Gastrocnemius medialis (tissue), 4 donors: ENCODE data around the gene MDK. TPM values are rescaled to one million over a fixed set of nuclear protein-coding genes. Genes with fewer than 3 reads are reported as not detected.
A peak's percentile ranks its signal among the peaks of the same experiment; 100 is the strongest.

ENCODE experiments used
- ATAC-seq, 2 donors: fragments of 150-250 bp; one replicate each; pipeline ENCODE4 v1.9.1; 2016
- DNase-seq, 2 donors: peaks; one replicate each; pipeline ENCODE4 v3.0.0-alpha.2; 2019
- H3K27ac ChIP-seq, 4 donors: fragments of 200-600 bp; sonication (generic); 1 replicate in 1 of 4; 2 replicates in 3 of 4; pipeline ENCODE4 v1.5.1; 2016 to 2018; ENCODE audit warnings: mild to moderate bottlenecking in 2 of 4, moderate library complexity in 1 of 4
- H3K27me3 ChIP-seq, 3 donors: fragments of 200-600 bp; sonication (generic) in 2 of 3; 1 replicate in 1 of 3; 2 replicates in 2 of 3; pipeline versions ENCODE4 v1.5.1 to v1.6.0; 2016 to 2019; ENCODE audit warnings: mild to moderate bottlenecking in 1 of 3, moderate library complexity in 1 of 3
- H3K36me3 ChIP-seq, 2 donors: fragments of 200-600 bp; sonication (generic) in 1 of 2; one replicate each; pipeline ENCODE4 v1.5.1; 2017 to 2018
- H3K4me1 ChIP-seq, 2 donors: fragments of 200-600 bp; sonication (generic) in 1 of 2; one replicate each; pipeline ENCODE4 v1.5.1; 2016 to 2017; ENCODE audit warnings: mild to moderate bottlenecking in 2 of 2
- H3K4me3 ChIP-seq, 4 donors: fragments of 200-600 bp; sonication (generic) in 3 of 4; 1 replicate in 1 of 4; 2 replicates in 3 of 4; pipeline ENCODE4 v1.5.1; 2016 to 2019; ENCODE audit warnings: mild to moderate bottlenecking in 2 of 4
- H3K9me3 ChIP-seq, 3 donors: fragments of 200-600 bp; sonication (generic) in 2 of 3; 1 replicate in 1 of 3; 2 replicates in 2 of 3; pipeline ENCODE4 v1.5.1; 2016 to 2019
- CTCF ChIP-seq, 5 experiments: fragments of 450-650 bp in 3 of 5; fragments of 200-600 bp in 2 of 5; sonication (generic) in 2 of 5; IDR thresholded peaks in 4 of 5; conservative IDR thresholded peaks in 1 of 5; 1 replicate in 4 of 5; 2 replicates in 1 of 5; pipeline ENCODE4 v1.5.1; 2016 to 2019; ENCODE audit warnings: antibody characterized with exemption in 5 of 5, mild to moderate bottlenecking in 3 of 5, moderate library complexity in 3 of 5
- POLR2A ChIP-seq, 2 donors: fragments of 450-650 bp; IDR thresholded peaks; one replicate each; pipeline ENCODE4 v1.6.1; 2017; ENCODE audit warnings: antibody characterized with exemption in 2 of 2, mild to moderate bottlenecking in 2 of 2, moderate library complexity in 2 of 2
- in situ Hi-C, 4 donors: fragments of 200-750 bp; cut with MboI; loops; one replicate each; pipeline versions ENCODE4 v1.15.0 to v1.8.0; 2017; ENCODE audit warnings: low sequenced_read_pairs in 4 of 4
- intact Hi-C: fragments of 100-400 bp; cut with DNase I; formaldehyde crosslinking; loops from one replicate; pipeline ENCODE4 v1.15.1; 2023; ENCODE audit warnings: low total_unique reads
- total RNA-seq, 4 donors: library from RNA; depleted of rRNA; stranded (reverse); fragments of >200 nt; gene quantifications; one replicate each; pipeline versions ENCODE4 v1.1.0 to v1.2.3, GENCODE V29; 2016

Gene MDK
- total RNA-seq, 4 donors from 2014 or later, result 1.6 to 1.9 TPM; not detected in 2

DNA sequence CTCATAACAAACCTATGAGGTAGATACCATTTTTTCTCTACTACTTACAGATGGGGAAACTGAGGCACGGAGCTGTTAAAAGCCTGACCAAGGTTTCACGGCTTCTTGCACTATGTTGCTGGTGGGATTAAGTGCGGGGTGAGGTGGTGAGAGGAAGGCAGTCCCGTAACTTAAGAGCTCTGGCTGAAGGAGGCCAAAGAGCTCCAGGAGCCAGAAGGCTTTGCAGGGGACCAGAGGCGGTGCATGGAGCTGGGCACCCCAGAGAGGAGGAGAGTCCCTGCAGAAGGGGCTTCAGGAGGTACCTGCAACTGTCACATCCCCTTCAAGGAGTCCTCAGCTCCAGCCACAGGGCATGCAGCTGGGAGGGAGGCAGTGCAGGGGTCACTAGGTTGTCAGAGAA is 6.0 kb downstream of the MDK start:
- Histone ChIP-seq H3K9me3 (no peaks in the 10 kb centered on the region), H3K4me3 (no peak overlapping the region), H3K27me3 (peaks cover 35 to 44% (median 37%) of the 10 kb centered on the region in 3 donors), H3K4me1 (peaks cover 14 to 20% of the 10 kb centered on the region in 2 donors), H3K36me3 (no peaks in the 10 kb centered on the region), H3K27ac (no peak overlapping the region)
- intact Hi-C loops (no loop called here), in situ Hi-C loops (no loop called here)
- no peak for ATAC-seq
- DNase-seq, result no peak
- no peak for TF ChIP-seq POLR2A (IDR thresholded peaks at IDR 0.05)
- TF ChIP-seq CTCF (IDR thresholded peaks at IDR 0.05 in 4 of 5, conservative IDR thresholded peaks at IDR 0.05 in 1 of 5), result no peak

GRCh38 chr11:46387919-46388618 is 6.6 kb downstream of the MDK start:
- no peaks in the 10 kb centered on the region for H3K9me3 ChIP-seq
- no peak for TF ChIP-seq CTCF (IDR thresholded peaks at IDR 0.05 in 4 of 5, conservative IDR thresholded peaks at IDR 0.05 in 1 of 5)
- no peak for TF ChIP-seq POLR2A (IDR thresholded peaks at IDR 0.05)
- H3K4me1 ChIP-seq, result peaks cover 19 to 23% of the 10 kb centered on the region in 2 donors
- no peak overlapping the region for H3K4me3 ChIP-seq
- no peak for ATAC-seq
- H3K27ac ChIP-seq, result no peak overlapping the region
- H3K36me3 ChIP-seq, result no peaks in the 10 kb centered on the region
- H3K27me3 ChIP-seq, result peaks cover 35 to 39% (median 37%) of the 10 kb centered on the region in 3 donors
- DNase-seq, result no peak
- in situ Hi-C loops, result no loop called here
- intact Hi-C loops, result no loop called here

DNA sequence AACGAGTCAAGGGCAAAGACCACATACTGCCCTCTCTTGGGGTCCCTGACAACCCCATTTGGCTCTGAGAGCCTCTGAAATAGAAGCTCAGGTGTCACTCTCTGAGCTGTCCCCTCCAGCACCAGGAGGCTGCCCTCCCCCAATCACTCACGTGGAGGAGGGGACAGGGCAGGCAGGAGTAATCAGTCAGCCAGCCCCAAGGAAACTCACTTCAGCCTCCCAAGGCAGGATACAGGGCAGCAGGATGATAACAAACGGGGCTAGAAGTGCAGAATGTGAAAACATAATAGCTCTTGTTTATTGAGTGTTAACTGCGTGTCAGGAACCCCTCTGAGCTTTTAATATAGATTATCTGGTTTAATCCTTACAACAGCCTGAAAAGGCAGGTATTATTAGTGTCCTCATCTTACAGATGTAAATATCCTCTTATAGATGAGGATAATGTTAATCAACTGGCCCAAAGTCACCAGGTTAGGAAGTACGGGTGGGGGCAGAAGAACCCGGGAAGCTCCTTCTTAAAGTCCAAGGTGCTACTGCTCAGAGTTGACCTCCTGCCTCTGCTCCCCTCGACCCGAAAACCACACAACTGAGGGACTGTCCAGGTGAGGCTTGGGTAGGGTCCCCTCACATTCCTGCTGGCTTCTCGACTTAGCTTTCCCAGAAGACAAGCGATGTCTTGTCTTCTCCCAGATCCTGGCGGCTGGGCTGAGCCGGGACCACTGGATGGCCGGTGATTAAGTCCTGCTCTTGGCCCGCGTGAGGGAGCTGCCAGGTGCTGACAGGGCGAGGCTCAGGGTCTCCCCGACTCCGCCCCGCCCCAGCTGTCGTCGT is 7.4 kb downstream of the MDK start:
- intact Hi-C loops, result loop anchor here (1.0 kb wide), 2 partner anchors 140 to 148 kb away; no protein-coding TSS in a partner anchor
- no peaks in the 10 kb centered on the region for H3K36me3 ChIP-seq
- no peak for TF ChIP-seq CTCF (IDR thresholded peaks at IDR 0.05 in 4 of 5, conservative IDR thresholded peaks at IDR 0.05 in 1 of 5)
- in situ Hi-C loops, result no loop called here
- no peak for DNase-seq
- H3K9me3 ChIP-seq, result no peaks in the 10 kb centered on the region
- H3K4me3 ChIP-seq, result peak overlapping the region in 2 of 4 donors; percentile 27 to 54
- peaks cover 19 to 23% of the 10 kb centered on the region in 2 donors for H3K4me1 ChIP-seq
- peaks cover 35 to 39% (median 37%) of the 10 kb centered on the region in 3 donors for H3K27me3 ChIP-seq
- no peak overlapping the region for H3K27ac ChIP-seq
- ATAC-seq, result no peak

- in situ Hi-C loops (loop anchor here in 2 of 4 donors (10.0 kb wide), 2 partner anchors 145 to 155 kb away; no protein-coding TSS in a partner anchor), intact Hi-C loops (loop anchor here (1.0 kb wide), 2 partner anchors 140 to 148 kb away; no protein-coding TSS in a partner anchor)
- TF ChIP-seq POLR2A (IDR thresholded peaks at IDR 0.05) (no peak), CTCF (IDR thresholded peaks at IDR 0.05 in 4 of 5, conservative IDR thresholded peaks at IDR 0.05 in 1 of 5) (peak; percentile 54 to 95 (median 84))
- Histone ChIP-seq H3K4me1 (peaks cover 19 to 23% of the 10 kb centered on the region in 2 donors), H3K4me3 (peak overlapping the region; percentile 27 to 69 (median 48)), H3K27me3 (peaks cover 35 to 39% (median 37%) of the 10 kb centered on the region in 3 donors), H3K9me3 (no peaks in the 10 kb centered on the region), H3K36me3 (no peaks in the 10 kb centered on the region), H3K27ac (no peak overlapping the region)
- peak; percentile 28 to 36 for ATAC-seq
- peak in 1 of 2 donors; percentile 41 for DNase-seq
These were observed 8.2 kb downstream of the MDK start for GRCh38 chr11:46389450-46390330.
